Measurements from ENCODE around the gene SUSD4.

DNA sequence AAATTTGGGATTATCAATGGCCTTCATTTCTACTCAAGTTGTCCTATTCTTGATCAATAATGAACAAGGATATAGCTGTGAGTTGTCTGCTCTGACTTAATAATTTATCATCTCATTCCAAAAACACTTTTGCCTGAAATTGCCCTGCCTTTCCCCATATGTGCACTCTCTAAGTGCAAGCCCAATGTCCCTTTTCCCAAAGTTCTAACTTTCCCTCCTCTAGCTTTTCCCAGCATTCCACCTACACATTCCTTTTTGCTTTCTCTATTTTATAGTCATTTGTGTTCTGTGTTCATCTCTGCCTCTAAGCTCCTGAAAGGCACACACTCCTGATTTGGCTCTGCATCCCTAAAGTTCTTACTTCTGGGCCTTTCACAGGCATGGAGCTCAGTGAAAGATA is 34.7 kb downstream of the SUSD4 start:
- TF ChIP-seq, protein P1, sequence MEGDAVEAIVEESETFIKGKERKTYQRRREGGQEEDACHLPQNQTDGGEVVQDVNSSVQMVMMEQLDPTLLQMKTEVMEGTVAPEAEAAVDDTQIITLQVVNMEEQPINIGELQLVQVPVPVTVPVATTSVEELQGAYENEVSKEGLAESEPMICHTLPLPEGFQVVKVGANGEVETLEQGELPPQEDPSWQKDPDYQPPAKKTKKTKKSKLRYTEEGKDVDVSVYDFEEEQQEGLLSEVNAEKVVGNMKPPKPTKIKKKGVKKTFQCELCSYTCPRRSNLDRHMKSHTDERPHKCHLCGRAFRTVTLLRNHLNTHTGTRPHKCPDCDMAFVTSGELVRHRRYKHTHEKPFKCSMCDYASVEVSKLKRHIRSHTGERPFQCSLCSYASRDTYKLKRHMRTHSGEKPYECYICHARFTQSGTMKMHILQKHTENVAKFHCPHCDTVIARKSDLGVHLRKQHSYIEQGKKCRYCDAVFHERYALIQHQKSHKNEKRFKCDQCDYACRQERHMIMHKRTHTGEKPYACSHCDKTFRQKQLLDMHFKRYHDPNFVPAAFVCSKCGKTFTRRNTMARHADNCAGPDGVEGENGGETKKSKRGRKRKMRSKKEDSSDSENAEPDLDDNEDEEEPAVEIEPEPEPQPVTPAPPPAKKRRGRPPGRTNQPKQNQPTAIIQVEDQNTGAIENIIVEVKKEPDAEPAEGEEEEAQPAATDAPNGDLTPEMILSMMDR (IDR thresholded peaks at IDR 0.05; ENCODE audit: low read length): no peak
- TF ChIP-seq EZH2 (IDR thresholded peaks at IDR 0.05; ENCODE audit: borderline replicate concordance, low read length): no peak

All from OCI-LY1 (cell line).